GM23248 (cell line): Measurements from ENCODE around the gene GEMIN2.

Source experiments
- EZH2 ChIP-seq: fragments of 200-600 bp; sonication (generic); IDR thresholded peaks from 2 replicates; pipeline ENCODE4 v1.6.1; 2018; ENCODE audit warnings: antibody characterized with exemption, mild to moderate bottlenecking; ENCODE audit not compliant: insufficient read depth, poor library complexity, severe bottlenecking
- EZH2phosphoT487 ChIP-seq: fragments of 200-600 bp; sonication (generic); IDR thresholded peaks from 2 replicates; pipeline ENCODE4 v1.6.1; 2018; ENCODE audit warnings: antibody characterized with exemption, moderate library complexity, mild to moderate bottlenecking, low read depth; ENCODE audit not compliant: insufficient read depth

GRCh38 chr14:39087493-39087892, 26.6 kb upstream of the GEMIN2 start:
- TF ChIP-seq EZH2 (no peak), EZH2phosphoT487 (no peak)
